GM18498 (cell line): ENCODE data around the gene EIF1AD.
A peak's percentile ranks its signal among the peaks of the same experiment; 100 is the strongest.
"Not testable (repeated sequence)": the region's sequence is repeated elsewhere in the genome, so short reads cannot be mapped to it uniquely, and the experiment has no call there.

Experiments
- ATAC-seq: cut with Tn5 transposase; IDR thresholded peaks from one replicate; pipeline ENCODE4 v1.9.1; 2021; ENCODE audit warnings: mild to moderate bottlenecking, moderate library complexity; ENCODE audit not compliant: unreplicated experiment

Gene EIF1AD

DNA sequence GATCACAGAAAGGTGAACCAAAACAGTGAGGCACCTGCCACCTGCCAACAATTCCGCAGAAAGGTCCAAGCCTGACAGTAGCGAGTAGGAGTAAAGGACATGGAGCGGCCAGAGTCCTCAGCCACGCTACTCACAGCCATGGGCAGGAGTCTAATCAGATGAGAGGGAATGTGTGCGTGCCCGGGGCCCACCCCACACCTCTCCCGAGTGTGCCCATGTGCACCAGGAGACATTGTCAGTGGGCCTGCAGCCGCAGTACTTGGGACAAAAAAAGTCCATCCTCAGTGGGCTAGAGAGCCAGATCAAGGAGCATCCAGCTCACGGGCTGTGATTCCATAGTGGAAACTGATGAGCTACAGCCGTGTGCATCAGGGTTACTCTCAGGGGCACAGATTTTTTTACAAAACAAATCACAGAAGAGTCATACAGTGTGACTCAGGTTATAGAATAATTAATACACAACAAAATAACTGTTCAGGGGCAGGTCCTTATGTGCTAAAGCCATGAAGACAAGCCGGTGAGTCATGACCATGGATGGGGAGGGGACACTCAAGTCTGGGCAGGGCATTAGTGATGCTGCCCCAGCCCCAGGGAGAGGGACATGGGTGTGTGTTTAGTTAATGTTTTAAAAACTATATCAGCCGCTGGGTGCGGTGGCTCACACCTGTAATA, 28.4 kb downstream of the EIF1AD start:
- no peak for ATAC-seq

DNA sequence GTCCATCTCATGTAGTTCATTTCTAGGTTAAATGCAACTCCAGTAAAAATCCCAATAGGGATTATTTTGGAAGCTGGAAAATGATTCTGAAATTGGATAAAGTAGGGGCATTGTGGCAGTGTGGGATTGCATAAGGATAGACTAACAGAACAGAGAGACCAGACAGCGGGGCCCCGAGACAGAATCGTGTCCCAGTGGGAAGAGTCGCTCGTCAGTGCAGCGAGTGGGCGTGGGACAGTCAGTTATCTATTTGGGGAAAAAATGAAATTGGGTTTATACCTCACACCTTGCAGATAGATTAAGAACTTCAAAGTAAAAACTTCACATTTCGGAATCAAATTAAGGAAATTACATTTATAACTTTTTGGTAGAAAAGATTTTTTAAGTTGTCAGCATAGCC, 29.8 kb downstream of the EIF1AD start:
- ATAC-seq = no peak

DNA sequence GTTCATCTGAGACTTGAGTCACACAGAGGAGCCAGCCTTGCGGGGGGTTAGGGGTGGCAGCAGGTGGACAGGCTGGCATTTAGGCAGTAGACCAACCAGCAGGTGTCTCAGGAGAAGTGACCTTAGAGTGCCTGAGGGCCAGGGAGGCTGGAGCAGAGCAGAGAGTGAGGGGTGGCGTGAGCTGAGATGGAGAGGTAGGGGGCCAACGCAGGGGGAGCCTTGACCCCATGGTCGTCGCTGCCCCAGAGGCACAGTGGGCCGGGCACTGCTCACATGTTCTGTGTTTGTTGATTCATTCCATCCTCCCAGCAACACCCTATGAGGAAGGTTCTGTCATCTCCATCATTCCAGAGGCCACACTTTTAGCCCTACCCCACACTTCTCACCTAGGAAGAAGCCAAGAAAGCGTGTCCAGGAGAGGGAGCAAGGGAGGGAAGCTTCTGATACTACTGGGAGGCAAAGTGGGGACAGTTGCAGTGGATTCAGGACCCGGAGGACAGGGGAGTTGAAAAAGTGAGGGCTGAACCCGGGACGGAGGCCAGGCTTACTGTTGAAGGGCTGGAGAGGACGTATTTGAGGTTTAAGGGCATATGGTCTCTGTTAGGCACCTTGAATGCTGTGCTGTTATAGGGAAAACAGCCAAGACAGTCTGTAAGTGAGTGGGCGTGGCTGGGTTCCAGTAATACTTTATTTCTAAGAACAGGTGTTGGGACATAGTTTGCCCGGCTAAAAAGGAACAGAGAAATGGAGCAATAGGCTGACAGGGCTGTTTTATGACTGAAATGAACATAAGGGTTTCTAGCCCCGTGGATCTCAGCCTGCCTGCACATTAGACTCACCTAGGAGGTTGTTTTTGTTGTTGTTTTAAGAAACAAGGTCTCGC, 33.1 kb downstream of the EIF1AD start:
- ATAC-seq = no peak

DNA sequence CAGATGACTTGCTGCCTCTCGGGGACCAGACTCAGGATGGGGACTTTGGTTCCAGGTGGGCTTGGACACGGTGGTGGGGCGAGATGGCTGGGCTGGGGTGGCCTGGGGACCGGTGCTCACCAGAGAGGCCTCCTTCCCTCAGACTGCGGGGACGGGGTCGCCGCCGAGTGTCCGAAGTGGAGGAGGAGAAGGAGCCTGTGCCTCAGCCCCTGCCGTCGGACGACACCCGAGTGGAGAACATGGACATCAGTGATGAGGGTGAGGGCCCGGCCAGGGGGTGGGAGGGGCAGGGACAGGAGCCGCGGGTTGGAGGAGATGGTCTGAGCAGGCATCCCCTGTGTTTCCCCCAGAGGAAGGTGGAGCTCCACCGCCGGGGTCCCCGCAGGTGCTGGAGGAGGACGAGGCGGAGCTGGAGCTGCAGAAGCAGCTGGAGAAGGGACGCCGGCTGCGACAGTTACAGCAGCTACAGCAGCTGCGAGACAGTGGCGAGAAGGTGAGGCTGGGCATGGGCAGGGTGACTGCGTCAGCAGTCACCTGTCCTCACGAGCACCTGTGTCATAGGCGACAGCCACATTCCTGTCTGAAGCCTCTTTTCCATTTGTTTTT, 34.5 kb downstream of the EIF1AD start:
- no peak for ATAC-seq

DNA sequence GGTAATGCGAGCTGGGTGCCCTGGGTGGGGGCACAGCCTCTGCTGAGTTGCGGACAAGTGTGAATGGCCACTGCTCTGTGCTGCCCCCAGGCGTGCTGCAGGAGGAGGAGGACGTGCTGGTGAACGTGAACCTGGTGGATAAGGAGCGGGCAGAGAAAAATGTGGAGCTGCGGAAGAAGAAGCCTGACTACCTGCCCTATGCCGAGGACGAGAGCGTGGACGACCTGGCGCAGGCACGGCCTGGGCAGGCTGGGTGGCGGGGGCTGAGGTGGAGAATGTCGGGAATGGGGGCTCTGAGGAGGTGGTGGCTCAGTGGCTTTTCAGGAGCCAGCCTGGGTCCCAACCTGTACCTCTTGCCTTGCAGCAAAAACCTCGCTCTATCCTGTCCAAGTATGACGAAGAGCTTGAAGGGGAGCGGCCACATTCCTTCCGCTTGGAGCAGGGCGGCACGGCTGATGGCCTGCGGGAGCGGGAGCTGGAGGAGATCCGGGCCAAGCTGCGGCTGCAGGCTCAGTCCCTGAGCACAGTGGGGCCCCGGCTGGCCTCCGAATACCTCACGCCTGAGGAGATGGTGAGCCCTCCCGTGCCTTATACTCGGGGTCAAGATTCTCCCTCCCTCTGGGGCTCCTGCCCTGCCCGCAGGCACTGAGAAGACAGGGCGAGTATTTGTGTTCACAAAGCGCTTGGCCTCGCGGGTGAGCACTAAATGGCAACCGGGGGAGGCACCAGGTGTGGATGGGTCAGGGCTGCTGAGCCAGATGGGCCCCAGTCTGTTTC, 35.8 kb downstream of the EIF1AD start:
- ATAC-seq = no peak

DNA sequence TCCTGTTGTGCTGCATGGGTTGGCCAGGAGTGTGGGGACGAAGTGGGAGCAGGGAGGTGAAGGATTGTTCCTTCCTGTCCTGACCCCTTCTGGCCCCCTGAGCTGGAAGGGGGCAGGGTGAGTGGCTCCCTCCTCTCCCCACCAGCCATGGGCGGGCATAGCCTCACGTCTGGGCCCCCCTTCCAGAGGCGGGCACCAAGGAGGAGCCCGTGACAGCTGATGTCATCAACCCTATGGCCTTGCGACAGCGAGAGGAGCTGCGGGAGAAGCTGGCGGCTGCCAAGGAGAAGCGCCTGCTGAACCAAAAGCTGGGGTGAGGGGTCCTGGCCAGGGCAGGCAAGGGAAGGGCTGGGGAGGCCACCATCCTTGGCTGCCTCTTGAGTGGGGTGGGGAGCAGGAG, 37.1 kb downstream of the EIF1AD start:
- ATAC-seq = no peak

DNA sequence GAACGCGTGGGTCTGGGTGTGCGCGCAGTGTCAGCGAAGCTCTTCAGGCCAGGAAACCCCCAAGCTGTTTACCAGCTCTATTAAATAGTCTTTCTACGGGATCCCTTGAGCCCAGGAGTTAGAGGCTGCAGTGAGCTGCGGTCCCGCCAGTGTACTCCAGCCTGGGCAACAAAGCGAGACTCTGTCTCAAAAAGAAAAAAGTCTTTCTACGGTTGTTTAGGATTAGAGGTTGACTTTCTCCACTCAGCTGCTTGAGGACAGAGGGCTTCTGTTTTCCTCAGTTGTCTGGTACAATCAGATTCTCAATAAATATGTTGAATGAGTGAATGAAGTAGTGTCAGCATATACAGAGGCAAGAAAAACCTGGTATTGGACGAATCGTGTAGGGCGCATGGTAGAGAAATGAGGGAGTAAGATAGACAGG, 39.8 kb downstream of the EIF1AD start:
- no peak for ATAC-seq

DNA sequence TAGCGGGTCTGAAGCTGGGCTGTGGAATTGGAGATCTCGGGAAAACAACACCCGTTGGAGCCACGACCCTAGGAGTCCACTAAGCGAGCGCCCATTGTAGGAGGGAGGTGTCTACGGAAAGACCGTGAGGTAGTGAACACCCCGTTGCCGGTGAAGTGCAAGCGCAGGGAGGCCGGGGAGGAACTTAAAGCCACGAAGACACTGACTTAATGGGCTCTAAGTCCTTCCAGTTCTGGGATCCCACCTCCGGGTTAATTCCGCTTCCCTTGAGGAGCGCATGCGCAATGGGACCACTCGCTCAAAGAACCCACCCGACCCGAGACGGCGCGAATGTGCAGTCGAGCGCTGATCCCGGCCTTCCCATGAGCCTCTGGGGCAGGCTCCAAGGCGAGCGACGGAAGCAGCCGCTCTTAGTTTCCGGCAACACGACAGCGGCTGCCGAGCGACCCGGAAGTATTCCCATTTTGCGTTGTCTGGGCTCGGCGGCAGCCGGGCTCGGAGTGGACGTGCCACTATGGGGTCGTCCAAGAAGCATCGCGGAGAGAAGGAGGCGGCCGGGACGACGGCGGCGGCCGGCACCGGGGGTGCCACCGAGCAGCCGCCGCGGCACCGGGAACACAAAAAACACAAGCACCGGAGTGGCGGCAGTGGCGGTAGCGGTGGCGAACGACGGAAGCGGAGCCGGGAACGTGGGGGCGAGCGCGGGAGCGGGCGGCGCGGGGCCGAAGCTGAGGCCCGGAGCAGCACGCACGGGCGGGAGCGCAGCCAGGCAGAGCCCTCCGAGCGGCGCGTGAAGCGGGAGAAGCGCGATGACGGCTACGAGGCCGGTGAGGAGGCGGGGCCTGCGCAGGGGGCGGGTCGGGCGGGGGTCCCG, 40.5 kb downstream of the EIF1AD start, which contains the start of gene SART1:
SART1 (plus strand) TSS at position 468 of the 874 bp plus-strand sequence; CDS start at position 515, 47 bp downstream.
- ATAC-seq = peak; percentile 88

DNA sequence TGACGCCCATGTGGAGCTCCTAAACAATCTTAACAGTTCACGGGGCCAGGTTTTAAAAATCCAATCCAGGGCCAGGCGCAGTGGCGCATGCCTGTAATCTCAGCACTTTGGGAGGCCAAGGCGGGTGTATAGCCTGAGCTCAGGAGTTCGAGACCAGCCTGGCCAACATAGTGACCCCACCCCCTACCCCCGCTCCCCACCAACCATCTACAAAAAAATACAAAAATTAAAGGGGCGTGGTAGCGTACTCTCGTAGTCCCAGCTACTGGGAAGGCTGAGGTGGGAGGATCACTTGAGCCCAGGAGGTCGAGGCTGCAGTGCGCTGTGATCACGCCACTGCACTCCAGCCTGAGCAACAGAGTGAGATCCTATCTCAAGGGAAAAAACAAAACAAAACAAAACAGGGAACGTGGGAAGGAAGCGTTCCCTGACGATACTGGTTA, 41.1 kb downstream of the EIF1AD start:
- no peak for ATAC-seq

DNA sequence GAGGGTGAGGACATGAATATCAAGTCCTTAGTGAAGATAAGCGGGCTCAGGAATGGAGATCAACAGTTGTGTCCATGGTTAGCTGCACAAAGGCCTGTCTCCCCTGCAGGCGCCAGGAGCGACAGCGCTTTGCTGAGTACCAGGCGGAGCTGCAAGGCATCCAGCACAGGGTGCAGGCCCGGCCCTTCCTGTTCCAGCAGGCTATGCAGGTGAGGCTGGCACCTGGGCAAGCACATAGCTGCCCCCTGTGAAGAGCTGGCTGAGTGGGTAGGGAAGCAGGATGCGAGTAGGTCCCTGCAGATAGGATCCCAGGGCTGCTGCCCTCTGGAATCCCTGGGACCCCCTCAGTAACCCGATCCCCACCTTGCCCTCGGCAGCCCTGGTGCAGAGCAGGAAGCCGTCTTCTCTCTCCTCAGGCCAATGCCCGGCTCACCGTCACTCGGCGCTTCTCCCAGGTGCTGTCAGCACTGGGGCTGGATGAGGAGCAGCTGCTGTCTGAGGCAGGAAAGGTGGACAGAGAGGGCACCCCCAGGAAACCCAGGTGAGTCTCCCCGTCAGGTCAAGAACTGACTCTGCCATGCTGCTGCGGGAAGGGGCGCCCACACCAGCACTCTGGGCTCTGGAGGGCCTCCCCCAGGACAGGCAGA, 43.1 kb downstream of the EIF1AD start:
- ATAC-seq = no peak

DNA sequence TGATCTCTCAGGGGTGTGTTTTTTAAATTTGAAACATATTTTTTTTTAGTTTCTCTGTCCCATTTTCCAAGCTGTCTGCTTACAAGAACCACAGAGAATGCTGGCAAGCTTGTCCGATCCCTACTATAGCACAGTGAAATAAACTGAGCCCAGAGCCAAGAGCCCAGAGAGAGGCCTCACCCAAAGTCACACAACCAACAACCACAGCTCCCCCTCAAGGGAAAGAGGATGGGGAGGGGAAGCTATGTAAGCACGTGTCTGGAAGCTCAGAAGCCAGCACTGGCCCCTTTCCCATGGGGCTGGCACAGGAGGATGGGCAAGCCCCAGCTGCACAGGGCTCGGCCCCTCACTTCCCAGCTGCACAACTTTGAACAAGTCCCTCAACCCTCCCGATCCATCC, 43.7 kb downstream of the EIF1AD start:
- no peak for ATAC-seq

DNA sequence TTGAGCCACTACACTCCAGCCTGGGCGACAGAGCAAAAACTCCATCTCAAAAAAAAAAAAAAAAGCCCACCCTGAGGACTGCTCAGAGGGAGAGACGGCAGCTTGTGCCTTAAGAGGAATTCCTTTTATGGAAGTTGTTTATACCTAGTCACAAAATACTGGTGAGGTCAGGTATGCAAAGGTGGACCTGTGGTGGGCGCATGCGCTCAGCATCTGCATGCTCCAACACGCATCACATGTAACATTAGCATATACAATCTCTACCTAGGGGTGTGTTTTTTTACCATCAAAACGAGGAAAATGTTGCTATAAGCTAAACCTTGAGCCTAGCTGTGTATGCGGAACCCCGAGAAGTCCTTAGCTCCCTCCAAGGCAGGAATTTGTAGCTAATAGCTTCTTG, 47.2 kb downstream of the EIF1AD start:
- no peak for ATAC-seq

DNA sequence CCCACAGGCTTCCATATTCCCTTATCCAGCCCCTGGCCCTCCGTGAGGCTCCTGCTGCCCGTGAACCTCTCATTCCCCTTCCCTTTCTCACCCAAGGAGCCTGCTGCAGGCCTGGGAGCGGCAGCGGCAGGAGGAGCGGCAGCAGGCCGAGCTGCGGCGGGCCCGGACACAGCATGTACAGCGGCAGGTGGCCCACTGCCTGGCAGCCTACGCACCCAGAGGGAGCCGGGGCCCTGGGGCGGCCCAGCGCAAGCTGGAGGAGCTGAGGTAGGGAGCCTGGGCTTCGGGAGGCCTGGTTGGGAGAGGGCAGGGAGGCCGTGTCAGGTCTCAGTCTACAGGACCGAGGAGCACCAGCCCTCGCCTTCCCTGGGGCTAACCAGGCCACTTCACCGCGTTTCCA, 48.5 kb downstream of the EIF1AD start:
- no peak for ATAC-seq

DNA sequence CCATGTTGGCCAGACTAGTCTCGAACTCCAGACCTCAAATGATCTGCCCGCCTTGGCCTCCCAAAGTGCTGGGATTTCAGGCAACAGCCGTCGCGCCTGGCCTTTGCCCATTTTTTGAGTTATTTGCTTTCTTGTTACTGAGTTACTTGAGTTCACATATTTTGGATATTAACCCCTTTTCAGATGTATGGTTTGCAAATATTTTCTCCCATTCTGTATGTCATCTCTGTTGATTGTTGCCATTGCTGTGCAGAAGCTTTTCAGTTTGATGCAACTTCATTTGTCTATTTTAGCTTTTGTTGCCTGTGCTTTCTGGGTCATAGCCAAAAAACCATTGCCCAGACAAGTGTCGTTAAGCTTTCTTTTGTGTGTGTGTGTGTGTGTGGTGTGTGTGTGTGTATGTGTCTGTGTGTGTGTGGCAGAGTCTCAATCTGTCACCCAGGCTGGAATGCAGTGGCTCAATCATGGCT, 49.9 kb downstream of the EIF1AD start:
- no peak for ATAC-seq

DNA sequence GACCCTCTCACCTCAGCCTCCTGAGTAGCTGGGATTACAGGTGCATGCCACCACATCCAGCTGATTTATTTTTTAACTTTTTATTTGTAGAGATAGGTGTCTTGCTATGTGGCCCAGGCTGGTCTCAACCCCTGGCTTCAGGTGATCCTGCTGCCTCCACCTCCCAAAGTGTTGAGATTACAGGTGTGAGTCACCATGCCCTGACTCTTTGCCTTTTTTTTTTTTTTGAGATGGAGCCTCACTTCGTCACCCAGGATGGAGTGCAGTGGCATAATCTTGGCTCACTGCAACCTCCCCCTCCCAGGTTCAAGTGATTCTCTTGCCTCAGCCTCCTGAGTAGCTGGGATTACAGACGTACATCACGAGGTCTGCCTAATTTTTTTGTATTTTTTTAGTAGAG, 50.3 kb downstream of the EIF1AD start:
- ATAC-seq = not testable (repeated sequence)

DNA sequence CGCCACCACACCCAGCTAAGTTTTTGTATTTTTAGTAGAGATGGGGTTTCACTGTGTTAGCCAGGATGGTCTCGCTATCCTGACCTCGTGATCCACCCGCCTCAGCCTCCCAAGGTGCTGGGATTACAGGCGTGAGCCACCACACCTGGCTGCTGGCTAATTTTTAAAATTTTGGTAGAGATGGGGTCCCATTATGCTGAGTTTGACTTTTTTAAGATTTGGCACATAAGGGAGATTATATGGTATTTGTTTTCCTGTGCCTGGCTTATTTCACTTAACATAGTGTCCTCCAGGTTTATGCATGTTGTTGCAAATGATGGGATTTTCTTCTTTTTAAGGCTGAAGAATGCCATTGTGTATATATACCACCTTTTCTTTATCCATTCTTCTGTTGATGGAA, 51.2 kb downstream of the EIF1AD start:
- not testable (repeated sequence) for ATAC-seq

DNA sequence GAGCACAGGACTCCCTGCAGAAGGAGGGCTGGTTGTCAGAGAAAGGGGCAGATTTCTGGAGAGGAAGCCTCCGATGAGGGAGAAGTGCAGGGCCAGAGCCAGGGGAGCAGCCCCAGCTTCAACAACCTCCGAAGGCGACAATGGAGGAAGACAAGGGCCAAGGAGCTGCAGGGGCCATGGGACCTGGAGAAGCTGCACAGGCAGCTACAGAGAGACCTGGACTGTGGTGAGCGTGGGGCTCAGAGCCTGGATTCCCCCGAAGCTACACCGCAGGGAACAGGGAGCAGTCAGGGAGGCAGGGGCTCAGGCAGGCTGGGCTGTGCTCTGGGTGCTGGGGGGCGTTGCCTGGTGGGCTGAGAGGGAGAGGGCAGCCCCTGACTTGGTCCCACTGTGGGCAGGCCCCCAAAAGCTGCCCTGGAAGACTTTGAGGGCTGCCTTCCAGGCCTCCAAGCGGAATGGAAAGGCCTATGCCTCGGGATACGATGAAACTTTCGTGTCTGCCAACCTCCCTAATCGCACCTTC, 54.3 kb downstream of the EIF1AD start:
- ATAC-seq = no peak

DNA sequence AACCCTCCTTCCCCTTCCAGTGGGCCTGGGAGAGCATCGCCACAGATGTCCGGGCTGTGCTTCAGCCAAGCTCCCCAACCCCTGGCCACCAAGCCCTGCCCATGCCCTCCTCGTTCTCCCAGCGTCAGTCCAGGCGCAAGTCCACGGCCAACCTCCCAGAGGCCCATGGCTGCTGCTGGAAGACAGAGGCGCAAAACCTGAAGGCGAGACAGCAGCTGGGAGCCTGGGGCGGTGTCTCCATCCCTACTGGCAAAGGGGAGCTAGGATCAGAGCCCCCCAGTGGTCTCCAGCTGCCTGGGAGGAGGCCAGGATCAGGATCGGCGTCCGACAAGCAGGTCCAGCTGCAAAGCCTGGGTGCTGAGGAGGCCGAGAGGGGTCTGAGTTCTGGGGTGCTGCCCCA, 54.8 kb downstream of the EIF1AD start:
- no peak for ATAC-seq

DNA sequence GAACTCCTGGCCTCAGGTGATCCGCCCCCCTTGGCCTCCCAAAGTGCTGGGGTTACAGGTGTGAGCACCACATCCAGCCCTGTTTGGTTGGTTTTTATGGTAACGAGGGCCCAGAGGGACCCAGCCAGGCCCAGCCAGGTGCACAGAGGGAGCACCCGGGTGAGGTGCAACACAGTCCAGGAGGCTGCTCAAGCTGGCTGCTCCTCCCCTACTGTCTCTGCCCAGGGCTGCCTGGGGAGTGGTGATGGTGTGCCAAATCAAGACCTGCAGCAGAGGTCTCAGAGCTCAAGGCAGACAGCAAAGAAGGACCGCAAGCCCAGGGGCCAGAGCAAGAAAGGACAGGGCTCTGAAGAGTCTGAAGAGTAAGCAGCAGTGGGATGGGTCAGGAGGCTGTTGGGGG, 55.3 kb downstream of the EIF1AD start:
- ATAC-seq = no peak
